HFF-Myc (cell line): Measurements from ENCODE around the gene ZNF267.
"Not testable (repeated sequence)": the region's sequence is repeated elsewhere in the genome, so short reads cannot be mapped to it uniquely, and the experiment has no call there.

Experiments used
- DNase-seq: peaks from one replicate; pipeline ENCODE4 v3.0.0-alpha.2; 2011; ENCODE audit warnings: low read depth; ENCODE audit errors: extremely low read depth
- H3K4me3 ChIP-seq: replicated peaks from 2 replicates; pipeline ENCODE4 v1.5.1; 2011; ENCODE audit warnings: low read depth, mild to moderate bottlenecking, control low read depth, low read length
- CTCF ChIP-seq: IDR thresholded peaks from 2 replicates; pipeline ENCODE4 v1.5.1; 2012; ENCODE audit warnings: mild to moderate bottlenecking, low read depth, low read length, control low read depth; ENCODE audit errors: missing control alignments

Gene ZNF267

DNA sequence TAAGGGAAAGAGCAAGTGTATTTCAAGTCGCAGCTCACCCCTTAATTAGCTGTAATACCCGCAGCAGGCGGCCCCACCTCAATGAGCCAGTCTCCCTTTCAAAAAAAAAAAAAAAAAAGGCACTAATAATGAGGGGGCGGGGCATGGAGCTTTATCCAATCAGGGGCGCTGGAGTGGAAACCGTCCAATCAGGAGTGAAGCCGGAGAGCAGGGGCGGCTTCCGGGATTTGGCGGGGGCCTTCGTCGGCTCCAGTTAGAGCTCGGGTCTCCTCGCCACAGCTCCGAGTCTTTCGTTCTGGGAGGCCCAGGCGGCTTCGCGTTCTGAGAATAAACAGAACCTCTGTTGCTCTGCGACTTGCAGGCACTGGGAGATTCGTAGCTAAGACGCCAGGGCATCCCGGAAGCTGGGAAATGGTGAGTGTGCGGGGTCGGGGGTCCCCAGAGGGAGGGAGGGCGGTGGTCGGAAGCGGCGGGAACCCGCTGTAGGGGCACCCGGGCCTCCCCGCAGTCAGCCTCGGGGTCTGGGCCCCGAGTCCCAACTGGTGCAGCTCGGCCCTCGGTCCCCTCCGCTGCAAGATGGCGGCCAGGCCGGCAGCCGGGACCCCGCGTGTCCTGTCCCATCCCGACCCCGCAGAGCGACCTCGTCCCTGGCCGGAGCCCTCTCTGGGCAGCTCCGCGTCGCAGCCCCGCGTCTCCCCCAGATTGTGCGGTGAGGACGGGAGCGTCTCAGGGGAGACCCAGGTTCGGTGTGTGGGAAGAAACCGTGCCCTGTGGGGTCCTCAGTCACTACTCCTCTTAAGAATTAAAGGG lies at the start of gene ZNF267:
Gene ZNF267, plus strand, starts transcription at position 252 of the 810 bp plus-strand sequence. Its CDS starts 160 bp downstream, at position 412.
- H3K4me3 ChIP-seq = peak within 1 kb of the TSS; percentile 70
- no peak for TF ChIP-seq CTCF
- peak; percentile 75 for DNase-seq

DNA sequence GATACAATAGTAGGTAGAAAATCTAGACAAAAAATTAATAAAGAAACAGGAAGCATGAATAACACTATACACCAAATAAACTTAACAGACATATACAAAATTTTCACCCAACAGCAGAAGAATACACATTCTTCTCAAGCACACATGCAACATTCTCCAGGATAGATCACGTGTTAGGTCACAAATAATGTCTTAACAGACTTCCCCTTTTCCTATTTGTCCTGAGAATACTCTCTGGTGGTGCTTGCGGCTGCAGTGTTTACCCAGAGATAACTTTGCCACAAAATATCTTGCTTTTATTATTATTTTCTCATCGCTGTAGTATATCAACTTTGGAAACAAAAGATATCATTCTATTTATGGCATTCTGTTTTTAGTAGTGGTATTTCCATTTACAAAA lies 40.6 kb upstream of the ZNF267 start:
- DNase-seq = no peak
- no peak overlapping the region for H3K4me3 ChIP-seq
- no peak for TF ChIP-seq CTCF

DNA sequence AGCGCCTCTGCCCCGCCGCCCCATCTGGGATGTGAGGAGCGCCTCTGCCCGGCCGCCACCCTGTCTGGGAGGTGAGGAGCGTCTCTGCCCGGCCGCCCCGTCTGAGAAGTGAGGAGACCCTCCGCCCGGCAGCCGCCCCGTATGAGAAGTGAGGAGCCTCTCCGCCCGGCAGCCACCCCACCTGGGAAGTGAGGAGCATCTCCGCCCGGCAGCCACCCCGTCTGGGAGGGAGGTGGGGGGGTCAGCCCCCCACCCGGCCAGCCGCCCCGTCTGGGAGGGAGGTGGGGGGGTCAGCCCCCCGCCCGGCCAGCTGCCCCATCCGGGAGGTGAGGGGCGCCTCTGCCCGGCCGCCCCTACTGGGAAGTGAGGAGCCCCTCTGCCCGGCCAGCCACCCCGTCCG lies 37.2 kb upstream of the ZNF267 start:
- not testable (repeated sequence) for DNase-seq

DNA sequence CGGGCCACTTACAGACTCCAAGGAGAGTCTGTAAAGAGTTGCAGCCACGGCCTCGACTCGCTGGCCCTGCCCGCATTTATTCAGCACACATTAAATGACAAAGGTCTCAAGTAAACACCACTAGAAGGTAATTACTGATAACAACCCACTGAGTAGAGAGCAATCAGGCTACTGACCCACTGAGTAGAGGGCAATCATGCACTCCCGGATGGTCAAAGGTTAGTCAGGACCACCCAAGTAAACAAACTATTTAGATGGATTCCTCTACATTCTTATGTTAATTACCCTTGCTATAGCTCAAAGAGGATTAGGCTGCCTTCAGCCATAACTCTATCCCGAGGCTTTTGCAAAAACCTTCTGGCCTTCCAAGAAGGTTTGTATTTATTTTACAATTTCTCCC lies 30.7 kb upstream of the ZNF267 start:
- H3K4me3 ChIP-seq = no peak overlapping the region
- TF ChIP-seq CTCF = no peak
- DNase-seq = no peak

More for the DNA sequence above, 37.2 kb upstream of the ZNF267 start:
- H3K4me3 ChIP-seq = not testable (repeated sequence)

- not testable (repeated sequence) for H3K4me3 ChIP-seq, DNase-seq
Measured at GRCh38 chr16:31848572-31848971, 25.0 kb upstream of the ZNF267 start.

DNA sequence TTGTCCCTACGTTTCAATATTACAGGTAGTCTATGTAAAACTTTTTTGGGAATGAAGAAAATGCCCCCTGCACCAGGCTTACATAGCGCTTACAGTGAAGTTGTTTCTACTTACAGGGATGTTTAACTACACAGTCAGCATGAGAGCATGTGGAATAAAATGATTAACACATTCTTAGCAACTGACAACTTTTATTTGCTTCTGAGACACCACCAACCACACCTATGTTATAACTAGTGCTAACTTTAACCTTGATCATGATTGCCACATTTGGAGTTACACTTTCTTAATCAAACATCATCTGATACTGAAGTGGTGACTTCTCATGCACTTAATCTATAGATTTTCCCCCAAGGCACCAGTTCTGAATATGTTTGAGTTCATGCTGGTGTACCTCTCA lies 20.3 kb upstream of the ZNF267 start:
- TF ChIP-seq CTCF = no peak
- no peak for DNase-seq
- no peak overlapping the region for H3K4me3 ChIP-seq

DNA sequence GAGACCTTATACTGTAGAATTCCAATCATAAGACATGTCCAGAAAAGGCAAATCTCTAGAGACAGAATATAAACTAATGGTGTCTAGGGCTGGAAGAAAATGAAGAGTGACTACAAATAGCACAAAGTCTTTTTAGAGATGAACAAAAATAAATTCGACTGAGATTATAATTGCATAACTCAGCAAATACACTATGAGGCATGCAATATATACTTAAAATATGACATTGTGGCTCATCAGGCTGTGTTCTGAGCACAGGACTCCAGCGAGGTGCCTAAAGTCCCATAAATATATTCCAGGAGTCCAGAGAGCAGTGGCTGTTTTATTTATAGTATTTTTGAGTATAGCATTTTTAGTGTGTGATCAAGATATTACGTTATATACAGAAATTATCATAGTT lies 13.1 kb upstream of the ZNF267 start:
- TF ChIP-seq CTCF = no peak
- H3K4me3 ChIP-seq = no peak overlapping the region
- no peak for DNase-seq

DNA sequence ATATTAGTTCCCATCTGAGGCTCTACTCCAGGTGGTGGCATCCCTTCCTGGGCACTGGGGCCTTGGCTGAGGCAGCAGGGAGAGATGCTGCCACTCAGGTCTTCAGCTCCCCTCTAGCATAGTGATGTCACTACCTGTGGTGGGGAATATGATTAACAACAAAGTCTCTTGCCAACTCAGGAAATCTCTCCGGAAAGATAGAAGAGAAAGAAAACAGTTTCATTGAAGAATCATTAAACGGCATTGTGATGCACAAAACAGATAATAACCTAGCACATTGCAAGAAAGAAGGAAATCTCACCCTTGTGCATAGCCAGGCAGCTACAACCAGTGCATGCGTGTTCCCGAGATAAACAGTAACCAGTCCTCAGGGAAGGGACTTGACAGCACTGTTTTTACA lies 12.2 kb upstream of the ZNF267 start:
- H3K4me3 ChIP-seq = no peak overlapping the region
- no peak for TF ChIP-seq CTCF
- no peak for DNase-seq
